Stimulated activated effector memory CD8-positive, alpha-beta T cell treated with anti-CD3 and anti-CD28 coated beads, Interleukin-12 subunit alpha, Interleukin-12 subunit beta, amount 100 ng/mL, for 72 hours (primary cell): Measurements from ENCODE around the gene TMEM129.

Source experiments
- ATAC-seq: fragments of 150-1000 bp; cut with Tn5 transposase; 2 replicates; pipeline ENCODE4 v1.10.0; 2021
- DNase-seq, 2 donors: peaks; one replicate each; pipeline ENCODE4 v3.0.0; 2021 to 2022; ENCODE audit warnings: low spot score in 2 of 2
- H3K27ac Mint-ChIP-seq: one replicate; pipeline ENCODE4 v1.8.0; 2022; ENCODE audit warnings: mild to moderate bottlenecking, mixed read lengths
- H3K36me3 Mint-ChIP-seq: one replicate; pipeline ENCODE4 v1.8.0; 2022; ENCODE audit warnings: mild to moderate bottlenecking, mixed read lengths
- H3K4me1 Mint-ChIP-seq: one replicate; pipeline ENCODE4 v1.8.0; 2022; ENCODE audit warnings: mixed read lengths
- H3K4me3 Mint-ChIP-seq: one replicate; pipeline ENCODE4 v1.8.0; 2022; ENCODE audit warnings: mild to moderate bottlenecking, mixed read lengths
- H3K9me3 Mint-ChIP-seq: one replicate; pipeline ENCODE4 v1.8.0; 2022; ENCODE audit warnings: mixed read lengths

Gene TMEM129

GRCh38 chr4:1751919-1752283 lies 30.8 kb upstream of the TMEM129 start:
- Mint-ChIP-seq H3K4me1 (no peaks in the 10 kb centered on the region), H3K27ac (no peak overlapping the region), H3K4me3 (no peak overlapping the region), H3K36me3 (no peaks in the 10 kb centered on the region), H3K9me3 (no peaks in the 10 kb centered on the region)
- no peak for ATAC-seq
- no peak for DNase-seq

DNA sequence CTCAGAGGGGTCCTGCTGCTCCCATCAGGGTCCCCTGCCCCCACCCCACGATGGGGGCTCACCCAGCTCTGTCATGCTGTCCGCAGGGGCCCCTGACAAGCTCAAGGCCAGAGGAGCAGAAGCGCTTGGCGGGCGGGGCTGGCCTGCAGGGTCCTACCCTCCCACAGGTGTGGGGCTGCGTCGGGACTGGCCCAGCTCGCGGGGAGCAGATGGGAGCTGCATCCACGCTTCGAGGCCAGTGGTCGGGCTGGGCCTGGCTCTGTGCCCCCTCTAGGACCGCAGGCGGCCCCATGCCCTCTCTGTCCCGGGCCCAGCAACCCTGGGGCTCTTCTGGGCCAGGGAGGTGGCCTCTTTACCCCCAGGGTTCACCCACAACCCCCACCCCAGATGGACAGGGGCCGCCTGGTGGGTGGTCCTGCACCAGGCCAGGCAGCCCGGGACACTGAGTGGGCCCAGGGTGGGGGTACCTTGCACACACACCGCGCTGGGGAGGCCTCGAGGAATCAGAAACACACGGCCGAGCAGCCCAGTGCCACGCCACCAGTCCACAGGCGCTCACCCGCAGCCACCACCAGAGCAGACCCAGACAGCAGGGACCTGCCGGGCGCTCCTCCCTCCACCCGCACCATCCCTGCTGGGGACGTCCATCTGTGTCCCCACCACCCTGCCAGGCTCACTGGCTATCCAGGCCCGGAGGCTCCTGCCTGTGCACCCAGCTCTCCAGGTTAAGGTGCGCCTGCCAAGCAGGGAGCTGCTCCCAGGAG lies 30.2 kb upstream of the TMEM129 start:
- H3K4me1 Mint-ChIP-seq = no peaks in the 10 kb centered on the region
- H3K4me3 Mint-ChIP-seq = no peak overlapping the region
- DNase-seq = no peak
- no peaks in the 10 kb centered on the region for H3K36me3 Mint-ChIP-seq
- no peaks in the 10 kb centered on the region for H3K9me3 Mint-ChIP-seq
- no peak for ATAC-seq
- no peak overlapping the region for H3K27ac Mint-ChIP-seq

DNA sequence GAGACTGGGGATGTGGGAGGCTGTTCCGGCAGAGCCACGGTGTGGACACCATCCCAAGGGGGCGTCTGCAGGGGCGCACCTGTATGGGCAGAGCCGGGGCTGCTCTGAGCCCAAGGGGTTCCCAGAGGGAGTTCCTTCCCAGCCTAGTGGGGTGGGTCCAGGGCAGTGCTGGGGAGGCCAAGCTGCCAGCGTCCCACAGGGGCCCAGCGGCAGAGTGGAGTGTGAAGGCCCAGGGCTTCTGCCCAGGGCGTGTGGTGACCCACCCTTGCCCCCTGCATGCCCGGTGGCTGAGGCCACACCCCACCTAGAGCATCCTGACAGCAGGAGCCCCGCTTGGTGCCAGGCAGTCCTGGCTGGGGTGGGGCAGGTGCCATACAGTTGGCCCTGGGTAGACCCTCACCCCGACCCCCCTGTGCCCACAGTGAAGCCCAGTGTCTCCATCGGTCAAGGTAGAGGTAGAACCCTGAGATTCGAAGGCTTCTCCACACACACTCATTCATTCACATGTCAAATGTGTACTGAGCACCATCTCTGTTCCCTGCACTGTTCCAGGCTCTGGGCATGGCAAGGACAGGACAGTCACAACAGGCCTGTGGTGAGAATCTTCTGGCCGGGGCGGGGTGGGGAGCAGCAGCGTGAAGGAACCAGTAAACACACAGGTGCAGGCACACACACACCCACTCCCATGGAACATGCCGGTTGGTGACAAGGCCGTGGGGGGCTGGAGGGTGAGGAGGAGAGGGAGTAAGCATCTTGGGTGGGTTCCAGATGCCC lies 29.4 kb upstream of the TMEM129 start:
- H3K36me3 Mint-ChIP-seq = peaks cover under 1% of the 10 kb centered on the region
- no peak overlapping the region for H3K27ac Mint-ChIP-seq
- no peaks in the 10 kb centered on the region for H3K9me3 Mint-ChIP-seq
- H3K4me3 Mint-ChIP-seq = no peak overlapping the region
- no peak for DNase-seq
- no peak for ATAC-seq
- H3K4me1 Mint-ChIP-seq = no peaks in the 10 kb centered on the region

DNA sequence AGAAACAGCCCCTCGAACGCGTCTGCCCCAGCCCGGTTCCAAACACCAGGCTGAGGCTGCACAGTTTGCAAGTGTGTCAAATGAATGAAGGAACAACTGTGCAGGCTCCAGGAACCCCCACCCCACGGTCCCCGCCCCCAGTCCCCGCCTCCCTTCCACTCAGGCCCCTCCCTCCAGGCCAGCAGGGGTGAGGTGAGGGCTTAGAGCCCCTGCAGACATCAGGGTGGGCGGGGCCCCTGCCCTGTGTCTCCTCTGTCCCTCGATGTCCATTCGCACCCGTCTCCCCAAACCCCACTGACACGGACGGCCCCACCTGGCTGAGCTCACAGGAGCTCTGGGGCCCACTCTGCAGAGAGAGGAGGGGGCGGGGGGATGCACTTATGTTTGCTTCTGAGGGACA lies 28.7 kb upstream of the TMEM129 start:
- DNase-seq = no peak
- Mint-ChIP-seq H3K27ac (no peak overlapping the region), H3K9me3 (no peaks in the 10 kb centered on the region), H3K36me3 (peaks cover 8% of the 10 kb centered on the region), H3K4me1 (no peaks in the 10 kb centered on the region), H3K4me3 (no peak overlapping the region)
- no peak for ATAC-seq

- no peak overlapping the region for H3K27ac Mint-ChIP-seq
- DNase-seq (no peak), ATAC-seq (no peak)
- H3K9me3 Mint-ChIP-seq = no peaks in the 10 kb centered on the region
- no peaks in the 10 kb centered on the region for H3K4me1 Mint-ChIP-seq
- H3K36me3 Mint-ChIP-seq = peaks cover 13% of the 10 kb centered on the region
- no peak overlapping the region for H3K4me3 Mint-ChIP-seq
Observed at GRCh38 chr4:1749370-1749769, 28.2 kb upstream of the TMEM129 start.

- H3K4me3 Mint-ChIP-seq = no peak overlapping the region
- H3K36me3 Mint-ChIP-seq = peaks cover 21% of the 10 kb centered on the region
- DNase-seq = peak; percentile 83 to 92
- H3K27ac Mint-ChIP-seq = no peak overlapping the region
- no peaks in the 10 kb centered on the region for H3K4me1 Mint-ChIP-seq
- peak; percentile 66 for ATAC-seq
- no peaks in the 10 kb centered on the region for H3K9me3 Mint-ChIP-seq
Observed at GRCh38 chr4:1748465-1748995, 27.4 kb upstream of the TMEM129 start.

DNA sequence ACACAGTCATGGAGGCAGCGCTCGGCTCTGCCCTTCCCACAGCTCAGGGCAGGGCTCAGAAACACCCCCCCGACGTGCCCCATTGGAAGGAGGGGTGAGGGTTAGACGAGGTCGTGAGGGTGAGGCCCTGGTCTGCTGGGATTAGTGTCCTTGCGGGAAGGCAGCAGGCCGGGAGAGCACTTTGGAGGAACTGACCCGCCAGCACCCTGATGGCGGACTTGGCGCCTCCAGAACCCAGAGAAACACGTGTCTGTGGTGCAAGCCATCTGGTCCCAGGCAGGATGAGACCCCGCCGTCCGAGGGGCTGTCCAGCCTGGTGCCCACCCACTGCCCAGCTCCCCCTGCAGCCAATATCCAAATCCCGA lies 26.5 kb upstream of the TMEM129 start:
- no peak for ATAC-seq
- Mint-ChIP-seq H3K36me3 (peaks cover 31% of the 10 kb centered on the region), H3K27ac (no peak overlapping the region), H3K4me3 (no peak overlapping the region), H3K9me3 (no peaks in the 10 kb centered on the region), H3K4me1 (no peaks in the 10 kb centered on the region)
- DNase-seq = no peak

GRCh38 chr4:1746919-1747602 lies 25.9 kb upstream of the TMEM129 start:
- H3K27ac Mint-ChIP-seq = no peak overlapping the region
- H3K4me3 Mint-ChIP-seq = no peak overlapping the region
- DNase-seq (no peak), ATAC-seq (no peak)
- H3K36me3 Mint-ChIP-seq = peaks cover 36% of the 10 kb centered on the region
- H3K9me3 Mint-ChIP-seq = no peaks in the 10 kb centered on the region
- H3K4me1 Mint-ChIP-seq = no peaks in the 10 kb centered on the region

DNA sequence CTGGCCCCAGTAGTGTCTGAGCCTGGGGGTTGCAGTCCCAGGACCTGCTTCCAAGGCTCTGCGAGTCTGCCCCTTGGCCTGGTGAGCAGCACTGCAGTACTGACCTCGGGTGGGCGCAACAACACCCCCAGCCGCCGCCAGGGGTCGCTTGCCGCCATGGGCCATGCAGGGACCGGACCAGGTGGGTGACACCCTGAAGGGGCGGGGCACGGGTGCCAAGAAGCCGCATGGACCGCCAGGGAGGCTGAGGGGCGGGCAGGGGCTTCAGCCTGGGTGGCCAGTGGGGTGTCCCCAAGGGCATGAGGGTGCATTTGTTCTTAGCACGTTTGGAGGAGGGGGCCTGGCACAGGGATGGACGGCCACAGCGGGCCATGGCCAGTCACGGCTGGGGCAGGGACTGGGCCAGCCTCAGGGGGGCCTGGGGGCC lies 25.2 kb upstream of the TMEM129 start:
- ATAC-seq (peak; percentile 77), DNase-seq (peak; percentile 81 to 93)
- H3K36me3 Mint-ChIP-seq = peaks cover 44% of the 10 kb centered on the region
- no peaks in the 10 kb centered on the region for H3K4me1 Mint-ChIP-seq
- H3K4me3 Mint-ChIP-seq = no peak overlapping the region
- H3K9me3 Mint-ChIP-seq = no peaks in the 10 kb centered on the region
- H3K27ac Mint-ChIP-seq = no peak overlapping the region

GRCh38 chr4:1745697-1746096 lies 24.6 kb upstream of the TMEM129 start:
- DNase-seq = no peak
- no peak for ATAC-seq

GRCh38 chr4:1745165-1745564 lies 24.0 kb upstream of the TMEM129 start:
- ATAC-seq = no peak
- no peak overlapping the region for H3K4me3 Mint-ChIP-seq
- DNase-seq = no peak
- no peaks in the 10 kb centered on the region for H3K4me1 Mint-ChIP-seq
- H3K36me3 Mint-ChIP-seq = peaks cover 55% of the 10 kb centered on the region
- no peak overlapping the region for H3K27ac Mint-ChIP-seq
- no peaks in the 10 kb centered on the region for H3K9me3 Mint-ChIP-seq

More at GRCh38 chr4:1745697-1746096, 24.6 kb upstream of the TMEM129 start:
- Mint-ChIP-seq H3K9me3 (no peaks in the 10 kb centered on the region), H3K4me1 (no peaks in the 10 kb centered on the region), H3K4me3 (no peak overlapping the region), H3K36me3 (peaks cover 49% of the 10 kb centered on the region), H3K27ac (no peak overlapping the region)

- DNase-seq = no peak
- peaks cover 61% of the 10 kb centered on the region for H3K36me3 Mint-ChIP-seq
- no peak for ATAC-seq
- H3K9me3 Mint-ChIP-seq = no peaks in the 10 kb centered on the region
- no peak overlapping the region for H3K4me3 Mint-ChIP-seq
- H3K27ac Mint-ChIP-seq = peak overlapping the region; percentile 71
- H3K4me1 Mint-ChIP-seq = no peaks in the 10 kb centered on the region
Observed at GRCh38 chr4:1744552-1744951, 23.4 kb upstream of the TMEM129 start.

GRCh38 chr4:1743975-1744374 lies 22.9 kb upstream of the TMEM129 start:
- no peaks in the 10 kb centered on the region for H3K4me1 Mint-ChIP-seq
- ATAC-seq (no peak), DNase-seq (no peak)
- peak overlapping the region; percentile 71 for H3K27ac Mint-ChIP-seq
- peaks cover 67% of the 10 kb centered on the region for H3K36me3 Mint-ChIP-seq
- H3K4me3 Mint-ChIP-seq = no peak overlapping the region
- no peaks in the 10 kb centered on the region for H3K9me3 Mint-ChIP-seq

GRCh38 chr4:1743551-1743950 lies 22.4 kb upstream of the TMEM129 start:
- H3K4me3 Mint-ChIP-seq = no peak overlapping the region
- H3K27ac Mint-ChIP-seq = peak overlapping the region; percentile 71
- DNase-seq (no peak), ATAC-seq (no peak)
- peaks cover 71% of the 10 kb centered on the region for H3K36me3 Mint-ChIP-seq
- H3K4me1 Mint-ChIP-seq = no peaks in the 10 kb centered on the region
- peaks cover 3% of the 10 kb centered on the region for H3K9me3 Mint-ChIP-seq

GRCh38 chr4:1741208-1741607 lies 20.1 kb upstream of the TMEM129 start:
- no peak for ATAC-seq
- Mint-ChIP-seq H3K27ac (peak overlapping the region; percentile 58), H3K36me3 (peaks cover 94% of the 10 kb centered on the region)

More at GRCh38 chr4:1741208-1741607, 20.1 kb upstream of the TMEM129 start:
- Mint-ChIP-seq H3K4me1 (no peaks in the 10 kb centered on the region), H3K9me3 (peaks cover 3% of the 10 kb centered on the region), H3K4me3 (no peak overlapping the region)
- DNase-seq = no peak
